Adipocyte (in vitro differentiated cells): Measurements from ENCODE around the gene COL15A1.
"Not testable (repeated sequence)": the region's sequence is repeated elsewhere in the genome, so short reads cannot be mapped to it uniquely, and the experiment has no call there.

Source experiments
- DNase-seq: peaks from one replicate; pipeline ENCODE4 v3.0.0-alpha.2; 2015; ENCODE audit warnings: low read depth
- H3K27me3 ChIP-seq: replicated peaks from 2 replicates; pipeline ENCODE4 v1.7.0; 2013; ENCODE audit warnings: mild to moderate bottlenecking, low read length, moderate library complexity; ENCODE audit not compliant: control insufficient read depth, insufficient read depth
- H3K36me3 ChIP-seq: 2 replicates; pipeline ENCODE4 v1.7.0; 2013; ENCODE audit warnings: low read length, mild to moderate bottlenecking, moderate library complexity; ENCODE audit not compliant: control insufficient read depth, insufficient read depth, severe bottlenecking
- H3K4me1 ChIP-seq: 2 replicates; pipeline ENCODE4 v1.7.0; 2013; ENCODE audit warnings: mild to moderate bottlenecking, low read length, moderate library complexity; ENCODE audit not compliant: control insufficient read depth, insufficient read depth
- H3K4me3 ChIP-seq: 2 replicates; pipeline ENCODE4 v1.7.0; 2013; ENCODE audit warnings: mild to moderate bottlenecking, low read length, moderate library complexity
- H3K9ac ChIP-seq: 2 replicates; pipeline ENCODE4 v1.7.0; 2013; ENCODE audit warnings: mild to moderate bottlenecking, low read length, moderate library complexity
- H3K9me3 ChIP-seq: 2 replicates; pipeline ENCODE4 v1.7.0; 2013; ENCODE audit warnings: mild to moderate bottlenecking, low read length, moderate library complexity; ENCODE audit not compliant: control insufficient read depth

COL15A1 gene

GRCh38 chr9:98943682-98944056 is at the start of gene COL15A1:
Gene COL15A1, plus strand, starts transcription at chr9:98943907. Its CDS starts 155 bp downstream, at chr9:98944062.
- Histone ChIP-seq H3K9ac (peak within 1 kb of the TSS; percentile 84), H3K4me3 (peak within 1 kb of the TSS; percentile 84), H3K27me3 (peaks cover 34% of the 10 kb centered on the region), H3K36me3 (no peaks in the 10 kb centered on the region), H3K9me3 (no peaks in the 10 kb centered on the region), H3K4me1 (peaks cover 20% of the 10 kb centered on the region)
- peak; percentile 84 for DNase-seq

DNA sequence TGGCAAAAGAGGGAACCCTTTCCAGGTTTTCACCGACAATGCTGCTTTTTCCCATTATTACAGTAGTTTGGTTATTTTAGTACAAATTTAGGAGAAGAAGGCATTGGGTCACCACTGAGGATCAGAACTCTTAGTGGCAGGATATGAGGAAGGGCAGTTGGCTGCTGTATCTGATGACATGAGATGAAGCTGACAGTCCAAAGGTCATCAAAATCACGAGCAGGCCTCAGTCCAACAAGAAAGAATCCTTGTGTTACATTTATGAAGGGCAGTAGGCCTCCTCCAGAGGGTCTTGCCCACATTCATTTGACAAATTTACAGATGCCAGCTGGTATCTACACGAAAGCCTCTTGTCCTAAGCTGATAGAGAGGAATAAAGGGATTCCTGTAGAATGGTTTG is 49.5 kb upstream of the COL15A1 start:
- DNase-seq: no peak
- H3K4me1 ChIP-seq: peaks cover 12% of the 10 kb centered on the region
- H3K36me3 ChIP-seq: no peaks in the 10 kb centered on the region
- H3K4me3 ChIP-seq: no peak overlapping the region
- H3K9me3 ChIP-seq: peaks cover 22% of the 10 kb centered on the region
- H3K27me3 ChIP-seq: no peaks in the 10 kb centered on the region
- no peak overlapping the region for H3K9ac ChIP-seq

- H3K9me3 ChIP-seq: peaks cover 22% of the 10 kb centered on the region
- no peak overlapping the region for H3K9ac ChIP-seq
- no peak for DNase-seq
- no peaks in the 10 kb centered on the region for H3K27me3 ChIP-seq
- H3K4me3 ChIP-seq: no peak overlapping the region
- H3K4me1 ChIP-seq: peaks cover 12% of the 10 kb centered on the region
- H3K36me3 ChIP-seq: no peaks in the 10 kb centered on the region
These were observed 48.9 kb upstream of the COL15A1 start for GRCh38 chr9:98894761-98895160.

DNA sequence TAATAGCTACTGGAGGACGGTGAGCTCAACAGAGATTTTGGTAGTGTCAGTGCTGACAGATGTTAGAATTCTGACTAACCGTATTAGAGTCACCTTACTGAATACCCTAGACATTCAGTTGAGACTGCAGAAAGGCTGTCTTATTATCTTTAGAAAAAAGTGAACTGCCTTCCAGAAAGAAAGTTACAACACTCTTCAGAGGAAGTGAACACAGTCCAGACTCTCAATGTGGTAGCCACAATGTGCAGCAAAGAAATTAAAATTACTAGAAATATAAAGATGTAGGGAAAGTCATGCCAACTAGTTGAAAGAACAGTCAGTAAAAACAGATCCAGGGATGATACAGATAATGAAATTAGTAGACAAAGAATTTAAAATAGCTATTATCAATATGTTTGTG is 47.1 kb upstream of the COL15A1 start:
- Histone ChIP-seq H3K4me3 (no peak overlapping the region), H3K36me3 (no peaks in the 10 kb centered on the region), H3K27me3 (no peaks in the 10 kb centered on the region), H3K9ac (no peak overlapping the region), H3K9me3 (peaks cover 22% of the 10 kb centered on the region), H3K4me1 (peaks cover 7% of the 10 kb centered on the region)
- DNase-seq: no peak

DNA sequence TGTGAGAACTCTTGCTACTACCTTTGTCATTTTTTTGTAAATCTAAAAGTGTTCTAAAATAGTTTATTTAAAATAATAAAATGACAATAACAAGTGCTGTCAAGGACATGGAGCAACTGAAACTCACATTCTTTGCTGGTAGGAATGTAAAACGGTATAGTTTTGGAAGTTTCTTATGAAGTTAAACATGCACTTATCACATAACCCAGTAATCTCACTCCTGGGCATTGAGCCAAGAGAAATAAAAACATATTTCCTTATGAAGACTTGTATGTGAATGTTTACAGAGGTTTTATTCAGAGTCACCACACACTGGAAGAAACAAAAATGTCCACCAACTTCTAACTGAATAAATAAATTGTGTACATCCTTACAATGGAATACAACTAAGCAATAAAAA is 46.0 kb upstream of the COL15A1 start:
- Histone ChIP-seq H3K4me1 (peaks cover 7% of the 10 kb centered on the region), H3K36me3 (no peaks in the 10 kb centered on the region), H3K9me3 (peaks cover 22% of the 10 kb centered on the region), H3K27me3 (no peaks in the 10 kb centered on the region), H3K4me3 (no peak overlapping the region), H3K9ac (no peak overlapping the region)
- peak; percentile 56 for DNase-seq

- no peak overlapping the region for H3K9ac ChIP-seq
- no peaks in the 10 kb centered on the region for H3K36me3 ChIP-seq
- H3K27me3 ChIP-seq: no peaks in the 10 kb centered on the region
- peaks cover 22% of the 10 kb centered on the region for H3K9me3 ChIP-seq
- no peak overlapping the region for H3K4me3 ChIP-seq
- peaks cover 7% of the 10 kb centered on the region for H3K4me1 ChIP-seq
- peak; percentile 91 for DNase-seq
These were observed 44.2 kb upstream of the COL15A1 start for GRCh38 chr9:98899408-98900056.

GRCh38 chr9:98900244-98900643 is 43.5 kb upstream of the COL15A1 start:
- no peak for DNase-seq
- Histone ChIP-seq H3K9ac (no peak overlapping the region), H3K4me3 (no peak overlapping the region), H3K36me3 (no peaks in the 10 kb centered on the region), H3K4me1 (peaks cover 7% of the 10 kb centered on the region), H3K9me3 (peaks cover 22% of the 10 kb centered on the region), H3K27me3 (no peaks in the 10 kb centered on the region)

GRCh38 chr9:98900725-98901124 is 43.0 kb upstream of the COL15A1 start:
- H3K36me3 ChIP-seq: no peaks in the 10 kb centered on the region
- no peak overlapping the region for H3K4me3 ChIP-seq
- H3K4me1 ChIP-seq: peaks cover 7% of the 10 kb centered on the region
- H3K27me3 ChIP-seq: no peaks in the 10 kb centered on the region
- DNase-seq: no peak
- H3K9ac ChIP-seq: no peak overlapping the region
- H3K9me3 ChIP-seq: peaks cover 22% of the 10 kb centered on the region

GRCh38 chr9:98901843-98902242 is 41.9 kb upstream of the COL15A1 start:
- H3K36me3 ChIP-seq, H3K27me3 ChIP-seq, H3K9ac ChIP-seq, DNase-seq, H3K4me3 ChIP-seq: not testable (repeated sequence)
- Histone ChIP-seq H3K4me1 (peaks cover 15% of the 10 kb centered on the region), H3K9me3 (peaks cover 11% of the 10 kb centered on the region)

DNA sequence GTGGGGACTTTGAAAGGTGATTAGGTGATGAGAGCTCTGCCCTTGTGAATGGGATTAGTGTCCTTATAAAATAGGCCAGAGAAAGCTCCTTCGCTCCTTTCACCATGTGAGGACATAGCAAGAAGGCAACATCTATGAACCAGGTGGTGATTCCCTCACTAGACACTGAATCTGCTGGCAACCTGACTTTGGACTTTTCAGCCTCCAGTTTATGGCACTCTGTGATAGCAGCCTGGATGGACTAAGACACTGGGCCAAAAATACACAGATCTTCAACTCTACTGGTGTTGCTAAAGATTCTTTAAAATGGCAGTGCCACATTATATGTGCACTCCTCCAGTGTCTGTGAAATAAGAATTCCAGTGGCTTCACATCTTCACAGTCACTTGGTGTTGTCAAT is 41.2 kb upstream of the COL15A1 start:
- Histone ChIP-seq H3K36me3 (no peaks in the 10 kb centered on the region), H3K4me3 (no peak overlapping the region), H3K9ac (no peak overlapping the region), H3K4me1 (peaks cover 21% of the 10 kb centered on the region), H3K9me3 (peaks cover 4% of the 10 kb centered on the region), H3K27me3 (no peaks in the 10 kb centered on the region)
- DNase-seq: no peak

DNA sequence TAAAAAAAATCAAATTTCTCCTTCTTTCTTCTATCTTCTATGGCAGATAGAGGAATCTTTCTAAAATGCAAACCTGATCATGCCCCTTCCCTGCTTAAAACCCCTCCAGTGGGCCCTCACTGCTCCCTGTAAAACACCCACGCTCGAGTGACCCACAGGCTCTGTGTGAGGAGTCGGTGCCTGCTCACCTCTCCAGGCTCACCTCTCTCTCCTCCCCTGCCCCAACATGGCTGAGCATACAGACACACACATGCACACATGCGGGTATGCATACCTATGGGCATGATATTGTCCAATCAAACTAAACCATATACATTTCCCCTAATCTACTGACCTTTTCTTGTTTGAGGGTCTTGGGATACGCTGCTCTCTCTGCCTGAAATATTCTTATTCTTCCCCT is 40.8 kb upstream of the COL15A1 start:
- Histone ChIP-seq H3K9me3 (peaks cover under 1% of the 10 kb centered on the region), H3K27me3 (no peaks in the 10 kb centered on the region), H3K4me1 (peaks cover 25% of the 10 kb centered on the region), H3K36me3 (no peaks in the 10 kb centered on the region), H3K4me3 (no peak overlapping the region), H3K9ac (no peak overlapping the region)
- no peak for DNase-seq

DNA sequence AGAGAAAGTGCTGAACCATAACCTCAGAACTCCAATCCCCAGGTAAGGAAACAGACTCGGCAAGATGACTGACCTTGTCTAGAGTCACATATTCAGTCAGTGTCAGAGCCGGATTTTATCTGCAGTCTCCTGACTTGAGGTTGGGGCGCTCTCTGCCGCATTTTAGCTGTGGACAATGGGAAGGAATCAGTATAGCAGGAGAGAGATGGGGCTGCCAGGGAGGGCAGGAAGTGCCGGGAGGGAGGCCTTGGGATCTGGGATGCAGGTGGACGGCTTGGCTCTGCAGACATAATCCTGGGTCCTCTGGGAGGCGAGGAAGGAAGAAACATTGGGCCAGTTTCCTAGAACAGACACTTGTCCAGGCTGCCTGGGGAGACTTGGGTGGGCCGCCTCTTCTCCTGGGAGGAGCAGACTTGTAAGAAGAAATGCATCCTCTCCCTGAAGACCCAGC is 39.7 kb upstream of the COL15A1 start:
- peaks cover 36% of the 10 kb centered on the region for H3K4me1 ChIP-seq
- no peak for DNase-seq
- no peaks in the 10 kb centered on the region for H3K27me3 ChIP-seq
- H3K9me3 ChIP-seq: no peaks in the 10 kb centered on the region
- no peak overlapping the region for H3K4me3 ChIP-seq
- H3K9ac ChIP-seq: no peak overlapping the region
- no peaks in the 10 kb centered on the region for H3K36me3 ChIP-seq
